Thymus (tissue), 11 donors: ENCODE measurements around the gene VPS36. TPM values are rescaled to one million over a fixed set of nuclear protein-coding genes. Genes with fewer than 3 reads are reported as not detected.
A peak's percentile ranks its signal among the peaks of the same experiment; 100 is the strongest.
"Not testable (repeated sequence)": the region's sequence is repeated elsewhere in the genome, so short reads cannot be mapped to it uniquely, and the experiment has no call there.

Experiments
- DNase-seq, 9 donors: peaks; one replicate each; pipeline ENCODE4 v3.0.0-alpha.2; 2013; ENCODE audit warnings: low spot score in 9 of 9, low read depth in 6 of 9, missing footprints in 1 of 9
- H3K27ac ChIP-seq, 2 donors: one replicate each; pipeline ENCODE4 v1.5.1; 2013; ENCODE audit warnings: control low read depth in 1 of 2, low read depth in 1 of 2, low read length in 1 of 2, mild to moderate bottlenecking in 1 of 2, moderate library complexity in 1 of 2
- H3K27me3 ChIP-seq, 2 donors: one replicate each; pipeline ENCODE4 v1.5.1; 2013; ENCODE audit warnings: low read length in 1 of 2; ENCODE audit not compliant: control insufficient read depth in 2 of 2, insufficient read depth in 1 of 2
- H3K36me3 ChIP-seq, 2 donors: one replicate each; pipeline ENCODE4 v1.5.1; 2013; ENCODE audit warnings: low read length in 1 of 2, mild to moderate bottlenecking in 1 of 2, moderate library complexity in 1 of 2; ENCODE audit not compliant: control insufficient read depth in 2 of 2, insufficient read depth in 2 of 2
- H3K4me1 ChIP-seq, 2 donors: one replicate each; pipeline ENCODE4 v1.5.1; 2013; ENCODE audit warnings: low read length in 2 of 2; ENCODE audit not compliant: control insufficient read depth in 2 of 2, insufficient read depth in 2 of 2
- H3K4me3 ChIP-seq, 2 donors: one replicate each; pipeline ENCODE4 v1.5.1; 2013; ENCODE audit warnings: low read length in 2 of 2, control low read depth in 1 of 2, mild to moderate bottlenecking in 1 of 2
- H3K9me3 ChIP-seq, 2 donors: one replicate each; pipeline ENCODE4 v1.5.1; 2013; ENCODE audit warnings: low read length in 1 of 2, mild to moderate bottlenecking in 1 of 2; ENCODE audit not compliant: control insufficient read depth in 2 of 2, insufficient read depth in 1 of 2
- WGBS: extraction: QIAGEN DNeasy Blood & Tissue Kit; methylation state at CpG from one replicate; pipeline ENCODE4 v1.1.7; 2013; 5-methylcytosine and 5-hydroxymethylcytosine counted together
- polyA plus RNA-seq: library from polyadenylated mRNA; stranded (reverse); fragments of 200-250 nt; gene quantifications from one replicate; pipeline ENCODE4 v1.2.3, GENCODE V29; 2013
- total RNA-seq: library from RNA; stranded (reverse); fragments of 120-200 nt; gene quantifications from one replicate; pipeline ENCODE4 v1.2.4, GENCODE V29; 2013
- donor health status: healthy.

The VPS36 gene
- total and polyA plus RNA-seq, 2 donors = 29.6 to 35.7 TPM

GRCh38 chr13:52414963-52415362, 35.5 kb downstream of the VPS36 start:
- H3K4me1 ChIP-seq = no peaks in the 10 kb centered on the region
- no peak overlapping the region for H3K4me3 ChIP-seq
- no peak overlapping the region for H3K27ac ChIP-seq
- H3K27me3 ChIP-seq = no peaks in the 10 kb centered on the region
- no peak for DNase-seq
- peaks cover 25 to 36% of the 10 kb centered on the region in 2 donors for H3K36me3 ChIP-seq
- WGBS = 89% methylated on average over 1 of the region's 1 CpG
- no peaks in the 10 kb centered on the region for H3K9me3 ChIP-seq

- WGBS = 97% methylated on average over 1 of the region's 1 CpG
- Histone ChIP-seq H3K27me3 (no peaks in the 10 kb centered on the region), H3K36me3 (peaks cover 20 to 31% of the 10 kb centered on the region in 2 donors), H3K4me1 (no peaks in the 10 kb centered on the region), H3K27ac (peak overlapping the region in 1 of 2 donors; percentile 6), H3K9me3 (no peaks in the 10 kb centered on the region), H3K4me3 (no peak overlapping the region)
- DNase-seq = no peak
These were observed 36.4 kb downstream of the VPS36 start for GRCh38 chr13:52414051-52414450.

DNA sequence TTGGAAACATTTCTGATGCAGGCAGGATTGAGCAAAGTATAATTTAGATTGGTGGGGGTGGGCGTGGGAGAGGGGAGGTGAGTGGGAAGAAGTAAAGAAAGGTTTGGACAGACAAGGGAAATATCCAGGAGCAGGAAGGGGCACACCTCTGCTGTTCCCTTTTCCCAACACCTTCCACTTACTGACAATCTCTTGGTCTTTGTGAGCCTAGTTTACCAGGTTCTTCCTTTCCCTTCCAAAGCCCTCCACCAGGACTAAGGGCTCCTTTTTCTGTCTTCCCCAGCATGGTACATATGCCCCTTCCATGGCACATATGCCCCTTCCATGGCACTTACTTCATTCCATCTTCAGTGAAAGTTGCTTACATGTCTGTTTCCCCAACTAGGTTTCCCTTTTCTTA, 38.3 kb downstream of the VPS36 start:
- Histone ChIP-seq H3K4me3 (no peak overlapping the region), H3K27ac (no peak overlapping the region), H3K9me3 (no peaks in the 10 kb centered on the region), H3K36me3 (peaks cover 8 to 21% of the 10 kb centered on the region in 2 donors), H3K27me3 (peaks cover 0 to under 1% of the 10 kb centered on the region in 2 donors), H3K4me1 (no peaks in the 10 kb centered on the region)
- no peak for DNase-seq
- WGBS = 98% methylated on average over 1 of the region's 1 CpG

DNA sequence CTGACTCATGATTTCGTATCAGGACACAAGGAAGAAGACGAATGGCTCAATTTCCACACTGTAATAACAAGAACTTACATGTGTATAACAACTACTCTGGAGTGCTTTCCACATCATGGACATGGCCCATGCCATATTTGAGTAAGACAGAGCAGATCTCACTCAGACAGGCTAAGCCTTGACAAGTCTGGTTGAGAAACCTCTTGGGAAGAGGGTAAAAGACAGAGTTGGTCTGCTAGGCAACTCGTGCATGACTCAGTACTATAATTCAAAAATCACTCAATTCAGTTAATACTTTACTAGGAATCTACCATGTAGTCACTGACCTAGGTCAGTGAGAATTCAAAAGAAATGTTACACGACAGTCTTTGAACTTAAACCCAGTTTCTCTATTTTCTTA, 38.8 kb downstream of the VPS36 start:
- no peak for DNase-seq
- WGBS = 96% methylated on average over 4 of the region's 4 CpGs
- H3K27ac ChIP-seq = no peak overlapping the region
- H3K9me3 ChIP-seq = no peaks in the 10 kb centered on the region
- H3K27me3 ChIP-seq = peaks cover 0 to 4% of the 10 kb centered on the region in 2 donors
- H3K36me3 ChIP-seq = peaks cover 8 to 21% of the 10 kb centered on the region in 2 donors
- no peak overlapping the region for H3K4me3 ChIP-seq
- H3K4me1 ChIP-seq = no peaks in the 10 kb centered on the region

GRCh38 chr13:52408071-52408658, 42.3 kb downstream of the VPS36 start:
- H3K36me3 ChIP-seq, DNase-seq, H3K27ac ChIP-seq, H3K9me3 ChIP-seq, H3K4me3 ChIP-seq: not testable (repeated sequence)
- H3K27me3 ChIP-seq = peaks cover 0 to 27% of the 10 kb centered on the region in 2 donors
- WGBS = 98% methylated on average over 33 of the region's 33 CpGs
- H3K4me1 ChIP-seq = peaks cover 7 to 12% of the 10 kb centered on the region in 2 donors

DNA sequence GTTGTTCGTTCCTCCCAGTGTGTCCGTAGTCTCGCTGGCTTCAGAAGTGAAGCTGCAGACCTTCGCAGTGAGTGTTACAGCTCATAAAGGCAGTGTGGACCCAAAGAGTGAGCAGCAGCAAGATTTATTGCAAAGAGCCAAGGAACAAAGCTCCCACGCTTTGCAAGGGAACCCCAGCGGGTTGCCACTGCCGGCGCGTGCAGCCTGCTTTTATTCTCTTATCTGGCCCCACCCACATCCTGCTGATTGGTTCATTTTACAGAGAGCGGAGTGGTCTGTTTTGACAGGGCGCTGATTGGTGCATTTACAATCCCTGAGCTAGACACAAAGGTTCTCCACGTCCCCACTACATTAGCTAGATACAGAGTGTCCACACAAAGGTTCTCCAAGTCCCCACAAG, 43.0 kb downstream of the VPS36 start:
- H3K27ac ChIP-seq, H3K9me3 ChIP-seq, H3K36me3 ChIP-seq, DNase-seq, H3K4me3 ChIP-seq: not testable (repeated sequence)
- H3K4me1 ChIP-seq = peaks cover 7 to 12% of the 10 kb centered on the region in 2 donors
- WGBS = 99% methylated on average over 12 of the region's 12 CpGs
- peaks cover 0 to 27% of the 10 kb centered on the region in 2 donors for H3K27me3 ChIP-seq

DNA sequence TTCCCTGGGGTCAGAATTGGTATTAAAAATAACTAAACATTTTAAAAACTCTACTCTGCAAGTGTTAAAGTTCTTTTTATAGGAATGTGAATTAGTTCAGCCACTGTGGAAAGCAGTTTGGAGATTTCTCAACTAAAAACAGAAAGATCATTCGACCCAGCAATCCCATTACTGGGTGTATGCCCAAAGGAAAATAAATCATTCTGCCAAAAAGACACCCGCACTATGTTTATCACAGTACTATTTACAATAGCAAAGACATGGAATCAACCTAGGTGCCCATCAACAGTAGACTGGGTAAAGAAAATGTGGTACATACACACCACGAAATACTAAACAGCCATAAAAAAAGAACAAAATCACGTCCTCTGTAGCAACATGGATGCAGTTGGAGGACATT, 43.8 kb downstream of the VPS36 start:
- H3K27ac ChIP-seq = no peak overlapping the region

DNA sequence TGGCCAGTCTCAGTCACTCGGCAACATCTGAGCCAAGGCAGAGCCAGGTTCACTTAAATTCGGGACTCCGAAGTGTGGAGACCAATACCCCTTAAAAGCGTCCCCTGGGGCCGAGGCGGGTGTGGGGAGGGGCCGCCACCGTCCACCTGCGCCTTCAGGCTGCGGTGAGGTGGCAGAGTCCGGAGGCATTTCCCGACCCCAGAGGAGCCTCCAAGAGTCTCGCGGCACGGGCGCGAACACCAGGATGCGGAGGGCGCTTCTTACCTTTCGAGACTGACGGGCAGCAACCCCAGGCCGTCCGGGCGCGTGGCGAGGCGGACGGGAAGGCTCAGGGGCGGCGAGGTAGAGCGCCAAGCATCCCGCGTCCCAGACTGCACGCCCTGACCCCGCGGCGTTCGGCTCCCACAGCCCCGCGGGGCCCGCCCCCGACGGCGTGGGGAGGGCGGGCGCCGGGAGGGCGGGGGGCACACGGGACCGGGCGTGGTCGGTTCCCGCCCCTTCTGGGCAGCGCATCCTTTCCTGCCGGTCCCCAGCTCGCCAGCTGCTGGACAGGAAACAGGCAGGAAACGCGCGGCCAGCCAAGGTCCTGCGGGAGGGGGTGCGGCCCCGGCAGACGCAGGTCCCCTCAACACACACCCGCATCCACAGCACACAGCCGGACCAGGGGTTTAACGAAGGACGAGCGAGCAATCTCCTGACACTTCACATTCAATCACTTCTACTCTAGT, 44.5 kb downstream of the VPS36 start, which contains the start of gene THSD1:
TSS of gene THSD1 (minus strand) at position 406 of the 728 bp plus-strand sequence. CDS start 3,572 bp downstream, outside the sequence.
- WGBS = 2% methylated on average over 68 of the region's 68 CpGs
- no peak within 1 kb of the TSS for H3K27ac ChIP-seq
- H3K36me3 ChIP-seq = peaks cover 0 to 3% of the 10 kb centered on the region in 2 donors
- H3K4me1 ChIP-seq = peaks cover 7 to 12% of the 10 kb centered on the region in 2 donors
- peaks cover 0 to 27% of the 10 kb centered on the region in 2 donors for H3K27me3 ChIP-seq
- H3K9me3 ChIP-seq = no peaks in the 10 kb centered on the region
- DNase-seq = no peak
- H3K4me3 ChIP-seq = peak within 1 kb of the TSS; percentile 30 to 39

More for the DNA sequence above, 43.8 kb downstream of the VPS36 start:
- Histone ChIP-seq H3K9me3 (no peaks in the 10 kb centered on the region), H3K36me3 (peaks cover 0 to 3% of the 10 kb centered on the region in 2 donors), H3K4me3 (no peak overlapping the region), H3K4me1 (peaks cover 7 to 12% of the 10 kb centered on the region in 2 donors), H3K27me3 (peaks cover 0 to 27% of the 10 kb centered on the region in 2 donors)
- 92% methylated on average over 4 of the region's 4 CpGs for WGBS
- DNase-seq = no peak

DNA sequence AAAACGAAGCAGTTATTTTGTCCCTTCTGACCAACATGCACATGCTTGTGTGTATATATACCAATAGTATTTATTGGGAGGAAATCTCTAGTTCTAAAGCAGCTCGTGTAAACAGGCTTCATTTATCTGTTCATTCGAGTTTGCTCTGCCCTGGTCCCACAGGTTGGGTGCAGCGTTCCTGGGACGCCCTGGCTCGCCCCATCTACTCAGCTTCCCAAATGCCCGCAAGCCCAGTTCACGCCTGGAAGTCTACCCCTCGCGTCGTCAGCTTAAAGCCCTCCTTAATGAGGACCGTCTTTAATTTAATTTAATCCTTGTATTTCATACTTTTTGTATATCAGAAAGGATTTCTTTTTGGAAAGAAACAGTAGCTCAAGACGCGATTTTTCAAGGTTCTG, 45.1 kb downstream of the VPS36 start:
- peaks cover 7 to 12% of the 10 kb centered on the region in 2 donors for H3K4me1 ChIP-seq
- 7% methylated on average over 14 of the region's 14 CpGs for WGBS
- peaks cover 0 to 3% of the 10 kb centered on the region in 2 donors for H3K36me3 ChIP-seq
- H3K27ac ChIP-seq = no peak overlapping the region
- peak overlapping the region; percentile 30 to 39 for H3K4me3 ChIP-seq
- H3K27me3 ChIP-seq = peaks cover 0 to 27% of the 10 kb centered on the region in 2 donors
- H3K9me3 ChIP-seq = no peaks in the 10 kb centered on the region
- DNase-seq = no peak
